GM12878 (cell line): Measurements from ENCODE around the gene AP2A2. TPM values are rescaled to one million over a fixed set of nuclear protein-coding genes. Genes with fewer than 3 reads are reported as not detected.

Experiments used
- ATAC-seq: fragments of 200-7000 bp; cut with Tn5 transposase; 3 replicates; pipeline ENCODE4 v1.9.1; 2020; ENCODE audit warnings: mild to moderate bottlenecking, moderate library complexity
- BruUV-seq: library from RNA; stranded (reverse); fragments of 400-500 nt; replicated peaks from 2 replicates; lab custom pipeline; 2021; lab: Mats Ljungman, UMichigan
- CTCF ChIA-PET: fragments of 300-600 bp; sonication (Branson Sonifier 250); formaldehyde crosslinking; extraction: SDS; loops from one replicate; lab custom pipeline; 2021; ENCODE audit warnings: inconsistent platforms; lab: Yijun Ruan, JAX
- POLR2A ChIA-PET: fragments of 350-600 bp; formaldehyde crosslinking; extraction: SDS; loops from one replicate; lab custom pipeline; 2021; ENCODE audit warnings: inconsistent platforms; lab: Charles Lee
- RAD21 ChIA-PET: fragments of 300-600 bp; sonication (Branson Sonifier 250); formaldehyde crosslinking; loops from one replicate; lab custom pipeline; 2023; ENCODE audit warnings: antibody characterized with exemption; ENCODE audit not compliant: unreplicated experiment; lab: Charles Lee
- SMC1A ChIA-PET: fragments of 300-600 bp; sonication (Branson Sonifier 250); formaldehyde crosslinking; loops from one replicate; lab custom pipeline; 2023; ENCODE audit not compliant: unreplicated experiment, uncharacterized antibody; lab: Charles Lee
- DNase-seq: peaks from one replicate; pipeline ENCODE4 v3.0.0-alpha.2; 2011; ENCODE audit warnings: low read depth, low spot score
- FAIRE-seq: peaks from 3 replicates; lab custom pipeline; 2011; peaks lifted over from hg19 to GRCh38; lab: Jason Lieb, UNC
- H2AFZ ChIP-seq: 2 replicates; pipeline ENCODE4 v1.6.0; 2011; ENCODE audit warnings: low read depth, low read length, control low read depth; ENCODE audit not compliant: control insufficient read depth
- H3K27ac ChIP-seq: 2 replicates; pipeline ENCODE4 v1.5.1; 2011; ENCODE audit warnings: control low read depth; ENCODE audit not compliant: control insufficient read depth, insufficient read depth
- H3K27me3 ChIP-seq, 2 experiments: replicated peaks in 1 of 2; 2 replicates each; pipeline versions ENCODE4 v1.6.0 to v1.6.1; 2011; ENCODE audit warnings: low read length in 1 of 2; ENCODE audit not compliant: control insufficient read depth in 2 of 2, insufficient read depth in 2 of 2
- H3K36me3 ChIP-seq, 2 experiments: 2 replicates each; pipeline ENCODE4 v1.5.1; 2011; ENCODE audit warnings: low read length in 1 of 2; ENCODE audit not compliant: control insufficient read depth in 2 of 2, insufficient read depth in 2 of 2
- H3K4me1 ChIP-seq: 2 replicates; pipeline ENCODE4 v1.6.1; 2011; ENCODE audit warnings: mild to moderate bottlenecking, low read length, moderate library complexity, mixed read lengths; ENCODE audit not compliant: control insufficient read depth, insufficient read depth
- H3K4me2 ChIP-seq: 2 replicates; pipeline ENCODE4 v1.6.0; 2011; ENCODE audit warnings: control low read depth; ENCODE audit not compliant: control insufficient read depth, insufficient read depth
- H3K4me3 ChIP-seq: fragments of 200-600 bp; sonication (generic); 2 replicates; pipeline ENCODE4 v1.5.1; 2016
- H3K79me2 ChIP-seq: 2 replicates; pipeline ENCODE4 v1.6.0; 2011; ENCODE audit warnings: low read length; ENCODE audit not compliant: control insufficient read depth, insufficient read depth
- H3K9ac ChIP-seq: 2 replicates; pipeline ENCODE4 v1.8.0; 2011; ENCODE audit warnings: low read length, control low read depth, mixed read lengths; ENCODE audit not compliant: control insufficient read depth, insufficient read depth
- H3K9me3 ChIP-seq: replicated peaks from 3 replicates; pipeline ENCODE4 v1.5.1; 2011; ENCODE audit warnings: mild to moderate bottlenecking, low read length; ENCODE audit not compliant: control insufficient read depth, insufficient read depth
- H4K20me1 ChIP-seq: 2 replicates; pipeline ENCODE4 v1.6.0; 2011; ENCODE audit not compliant: control insufficient read depth, insufficient read depth
- HDAC6 ChIP-seq: fragments of 200-600 bp; sonication (generic); IDR thresholded peaks from one replicate; pipeline ENCODE4 v1.8.0; 2017; ENCODE audit warnings: antibody characterized with exemption; ENCODE audit not compliant: unreplicated experiment
- IKZF1 ChIP-seq: fragments of 450-650 bp; conservative IDR thresholded peaks from 2 replicates; pipeline ENCODE4 v1.6.1; 2017; ENCODE audit warnings: antibody characterized with exemption, mild to moderate bottlenecking
- IRF3 ChIP-seq: fragments of 450-650 bp; IDR thresholded peaks from 2 replicates; pipeline ENCODE4 v1.6.1; 2014; ENCODE audit warnings: mild to moderate bottlenecking
- LARP7 ChIP-seq: fragments of 450-650 bp; IDR thresholded peaks from 2 replicates; pipeline ENCODE4 v1.6.1; 2017; ENCODE audit warnings: mild to moderate bottlenecking
- MTA2 ChIP-seq: fragments of 450-650 bp; IDR thresholded peaks from 2 replicates; pipeline ENCODE4 v1.6.1; 2016; ENCODE audit warnings: low read depth, mild to moderate bottlenecking, moderate library complexity
- NR2F1 ChIP-seq: fragments of 450-650 bp; conservative IDR thresholded peaks from 2 replicates; pipeline ENCODE4 v1.6.1; 2017; ENCODE audit warnings: mild to moderate bottlenecking
- POLR2A ChIP-seq: IDR thresholded peaks from 2 replicates; pipeline ENCODE4 v1.6.1; 2011; ENCODE audit warnings: low read depth, mild to moderate bottlenecking, low read length
- SMC3 ChIP-seq: IDR thresholded peaks from 2 replicates; pipeline ENCODE4 v1.6.1; 2011; ENCODE audit warnings: low read length, improper control_type of control experiment, borderline replicate concordance
- ZNF217 ChIP-seq: fragments of 450-650 bp; IDR thresholded peaks from 2 replicates; pipeline ENCODE4 v1.6.1; 2017; ENCODE audit warnings: antibody characterized with exemption, mild to moderate bottlenecking
- ZNF24 ChIP-seq: fragments of 450-650 bp; IDR thresholded peaks from 2 replicates; pipeline ENCODE4 v1.6.1; 2017; ENCODE audit warnings: antibody characterized with exemption, mild to moderate bottlenecking
- ZNF687 ChIP-seq: fragments of 450-650 bp; IDR thresholded peaks from 2 replicates; pipeline ENCODE4 v1.6.1; 2017; ENCODE audit warnings: mild to moderate bottlenecking, moderate library complexity
- ZSCAN29 ChIP-seq: fragments of 450-650 bp; IDR thresholded peaks from 2 replicates; pipeline ENCODE4 v1.6.1; 2017; ENCODE audit warnings: mild to moderate bottlenecking, moderate library complexity
- WGBS: methylation state at CpG from one replicate; pipeline ENCODE4 v1.1.6; 2016; ENCODE audit warnings: low lambda C conversion rate; ENCODE audit not compliant: insufficient replicate concordance, insufficient coverage; ENCODE audit errors: missing lambda C conversion rate; 5-methylcytosine and 5-hydroxymethylcytosine counted together
- in situ Hi-C: fragments of 300-500 bp; cut with MboI; formaldehyde crosslinking; loops from 9 replicates; pipeline ENCODE4 v1.14.3; 2018; ENCODE audit warnings: mixed read lengths
- intact Hi-C: fragments of 100-400 bp; cut with micrococcal nuclease; formaldehyde crosslinking; loops from one replicate; pipeline ENCODE4 v1.14.2; 2022; ENCODE audit not compliant: unreplicated experiment
- polyA plus RNA-seq, 11 experiments: library from polyadenylated mRNA; depleted of rRNA in 4 of 11; unstranded in 6 of 11; stranded (reverse) in 5 of 11; fragments of >200 nt; fragmentation: Nextera tagmentation in 4 of 11; fragmentation: Illumina TruSeq in 1 of 11; extraction: Ambion mirVana in 4 of 11; extraction: Trizol in 1 of 11; gene quantifications; 1 replicate in 1 of 11; 2 replicates in 10 of 11; pipeline versions ENCODE4 v1.2.1 to v1.2.3, GENCODE V29; 2011 to 2016; ENCODE audit warnings: inconsistent platforms in 2 of 11, missing spikeins in 2 of 11, low read depth in 1 of 11
- total RNA-seq, 4 experiments: library from RNA; depleted of rRNA in 3 of 4; stranded (reverse); fragments of >200 nt in 3 of 4; fragmentation: Illumina TruSeq in 1 of 4; extraction: Trizol in 1 of 4; gene quantifications; 2 replicates each; pipeline versions ENCODE4 v1.2.1 to v1.2.3, GENCODE V29; 2013 to 2021
- TF ChIP-seq, protein P1 (sequence below): IDR thresholded peaks from 2 replicates; pipeline ENCODE4 v1.6.1; 2012; ENCODE audit warnings: low read length, inconsistent platforms
- TF ChIP-seq, protein P2 (sequence below): fragments of 450-650 bp; formaldehyde crosslinking; IDR thresholded peaks from 2 replicates; pipeline ENCODE4 v1.4.0; 2022; ENCODE audit warnings: mild to moderate bottlenecking, moderate library complexity

Gene AP2A2
- total and polyA plus RNA-seq, 10 of the 15 experiments (the other 5 are each of a cell fraction or from before 2014, with no cell fraction given) = 0.58 to 48.8 (median 18.2) TPM

DNA sequence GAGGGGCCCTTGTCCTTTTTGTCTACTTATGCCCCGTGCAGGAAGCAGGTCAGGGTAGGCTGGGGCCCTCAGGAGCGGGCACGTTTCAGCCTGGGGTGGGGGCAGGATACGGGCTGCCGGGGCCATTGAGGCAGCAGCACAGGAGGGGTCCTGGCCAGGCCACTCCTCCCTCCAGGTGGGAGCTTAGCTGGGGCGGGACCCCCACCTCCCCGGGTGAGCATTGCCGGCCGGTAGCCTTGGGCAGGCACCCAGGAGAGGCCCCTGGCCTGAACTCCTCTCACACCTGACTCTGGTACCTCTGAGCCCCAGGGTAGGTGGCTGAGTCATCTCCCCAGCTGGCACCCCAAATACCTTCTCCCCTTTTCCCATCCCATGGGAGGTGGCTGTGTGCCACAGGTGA lies 115.8 kb downstream of the AP2A2 start (continued):
- TF ChIP-seq, protein P1, sequence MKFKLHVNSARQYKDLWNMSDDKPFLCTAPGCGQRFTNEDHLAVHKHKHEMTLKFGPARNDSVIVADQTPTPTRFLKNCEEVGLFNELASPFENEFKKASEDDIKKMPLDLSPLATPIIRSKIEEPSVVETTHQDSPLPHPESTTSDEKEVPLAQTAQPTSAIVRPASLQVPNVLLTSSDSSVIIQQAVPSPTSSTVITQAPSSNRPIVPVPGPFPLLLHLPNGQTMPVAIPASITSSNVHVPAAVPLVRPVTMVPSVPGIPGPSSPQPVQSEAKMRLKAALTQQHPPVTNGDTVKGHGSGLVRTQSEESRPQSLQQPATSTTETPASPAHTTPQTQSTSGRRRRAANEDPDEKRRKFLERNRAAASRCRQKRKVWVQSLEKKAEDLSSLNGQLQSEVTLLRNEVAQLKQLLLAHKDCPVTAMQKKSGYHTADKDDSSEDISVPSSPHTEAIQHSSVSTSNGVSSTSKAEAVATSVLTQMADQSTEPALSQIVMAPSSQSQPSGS = no peak
- TF ChIP-seq LARP7 = no peak
- TF ChIP-seq ZNF217 = no peak
- no peak for TF ChIP-seq MTA2
- TF ChIP-seq SMC3 = no peak

DNA sequence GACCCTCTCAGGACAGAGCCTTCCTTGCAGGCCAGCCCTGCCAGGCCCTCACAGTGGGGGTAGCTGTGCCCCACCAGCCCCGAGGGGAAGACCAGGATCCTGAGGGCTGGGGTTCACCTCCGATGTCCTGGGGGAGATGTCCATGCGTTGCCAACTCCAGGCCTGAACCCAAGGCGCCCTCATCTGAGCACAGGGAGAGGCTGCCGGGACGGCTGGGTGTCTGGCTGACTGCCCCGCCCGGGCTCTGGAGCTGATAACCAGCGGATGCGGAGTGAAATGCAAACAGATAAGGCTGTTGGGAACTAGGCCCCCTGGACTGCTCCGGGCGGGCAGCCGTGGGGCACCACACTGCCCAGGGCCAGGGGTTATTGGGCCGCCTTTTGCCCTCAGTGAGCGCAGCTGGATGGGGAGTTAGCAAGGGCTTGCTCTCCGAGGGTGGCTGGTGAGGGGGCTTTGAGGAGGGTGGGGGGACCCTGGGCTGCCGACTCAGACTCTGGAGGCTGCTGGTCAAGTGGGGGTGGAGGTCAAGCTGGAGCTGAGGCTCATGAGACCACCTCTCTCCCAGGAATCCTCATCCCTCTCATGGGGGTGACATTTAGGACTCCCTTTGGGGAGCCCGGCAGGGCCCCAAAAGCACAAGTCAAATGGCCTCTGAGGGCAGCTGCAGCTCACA lies 116.4 kb downstream of the AP2A2 start:
- no peak for ATAC-seq
- no peak for TF ChIP-seq ZNF687
- no peak for TF ChIP-seq HDAC6
- TF ChIP-seq IRF3 = no peak
- TF ChIP-seq, protein P2, sequence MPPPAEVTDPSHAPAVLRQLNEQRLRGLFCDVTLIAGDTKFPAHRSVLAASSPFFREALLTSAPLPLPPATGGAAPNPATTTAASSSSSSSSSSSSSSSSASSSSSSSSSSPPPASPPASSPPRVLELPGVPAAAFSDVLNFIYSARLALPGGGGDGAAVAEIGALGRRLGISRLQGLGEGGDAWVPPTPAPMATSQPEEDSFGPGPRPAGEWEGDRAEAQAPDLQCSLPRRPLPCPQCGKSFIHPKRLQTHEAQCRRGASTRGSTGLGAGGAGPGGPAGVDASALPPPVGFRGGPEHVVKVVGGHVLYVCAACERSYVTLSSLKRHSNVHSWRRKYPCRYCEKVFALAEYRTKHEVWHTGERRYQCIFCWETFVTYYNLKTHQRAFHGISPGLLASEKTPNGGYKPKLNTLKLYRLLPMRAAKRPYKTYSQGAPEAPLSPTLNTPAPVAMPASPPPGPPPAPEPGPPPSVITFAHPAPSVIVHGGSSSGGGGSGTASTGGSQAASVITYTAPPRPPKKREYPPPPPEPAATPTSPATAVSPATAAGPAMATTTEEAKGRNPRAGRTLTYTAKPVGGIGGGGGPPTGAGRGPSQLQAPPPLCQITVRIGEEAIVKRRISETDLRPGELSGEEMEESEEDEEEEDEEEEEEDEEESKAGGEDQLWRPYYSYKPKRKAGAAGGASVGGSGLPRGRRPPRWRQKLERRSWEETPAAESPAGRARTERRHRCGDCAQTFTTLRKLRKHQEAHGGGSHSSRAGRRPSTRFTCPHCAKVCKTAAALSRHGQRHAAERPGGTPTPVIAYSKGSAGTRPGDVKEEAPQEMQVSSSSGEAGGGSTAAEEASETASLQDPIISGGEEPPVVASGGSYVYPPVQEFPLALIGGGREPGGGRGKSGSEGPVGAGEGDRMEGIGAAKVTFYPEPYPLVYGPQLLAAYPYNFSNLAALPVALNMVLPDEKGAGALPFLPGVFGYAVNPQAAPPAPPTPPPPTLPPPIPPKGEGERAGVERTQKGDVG (CRISPR knock-in tag) = no peak
- TF ChIP-seq ZSCAN29 = no peak
- TF ChIP-seq ZNF24 = no peak
- no peak for TF ChIP-seq NR2F1
- TF ChIP-seq IKZF1 = no peak
- no peak for TF ChIP-seq POLR2A

More for the DNA sequence above, 116.4 kb downstream of the AP2A2 start:
- H3K4me2 ChIP-seq = no peak overlapping the region
- FAIRE-seq = no peak
- ChIA-PET POLR2A (interaction anchor here (0.7 kb wide), 1 partner anchor 276 kb away, joined by 3 read pairs; no protein-coding TSS in a partner anchor), CTCF (no interaction called here), RAD21 (interaction anchor here (0.6 kb wide), 1 partner anchor 115 kb away, joined by 3 read pairs; no protein-coding TSS in a partner anchor), SMC1A (no interaction called here)
- in situ Hi-C loops = no loop called here
- H3K79me2 ChIP-seq = no peaks in the 10 kb centered on the region
- H2AFZ ChIP-seq = no peak overlapping the region
- intact Hi-C loops = no loop called here
- H4K20me1 ChIP-seq = no peaks in the 10 kb centered on the region
- no TSS peak for BruUV-seq
- no peaks in the 10 kb centered on the region for H3K9me3 ChIP-seq
- no peaks in the 10 kb centered on the region for H3K4me1 ChIP-seq
- H3K27me3 ChIP-seq = no peaks in the 10 kb centered on the region
- no peak overlapping the region for H3K27ac ChIP-seq
- H3K9ac ChIP-seq = no peak overlapping the region
- no peak for DNase-seq
- no peak overlapping the region for H3K4me3 ChIP-seq
- H3K36me3 ChIP-seq = no peaks in the 10 kb centered on the region
- WGBS = 39% methylated on average over 18 of the region's 18 CpGs
